GM23338 (cell line): ENCODE results near the gene DTNBP1. TPM values are rescaled to one million over a fixed set of nuclear protein-coding genes. Genes with fewer than 3 reads are reported as not detected.

ENCODE experiments used
- ATAC-seq: fragments of 200-7000 bp; cut with Tn5 transposase; 3 replicates; pipeline ENCODE4 v1.9.1; 2020
- DNase-seq: peaks from one replicate; pipeline ENCODE4 v3.0.0-alpha.2; 2015; ENCODE audit warnings: low spot score
- H2AFZ ChIP-seq: fragments of 200-600 bp; sonication (generic); 2 replicates; pipeline ENCODE4 v1.8.0; 2016; ENCODE audit warnings: antibody characterized with exemption, mild to moderate bottlenecking, moderate library complexity
- H3F3A ChIP-seq: fragments of 200-600 bp; sonication (generic); replicated peaks from 2 replicates; pipeline ENCODE4 v1.8.0; 2017; ENCODE audit warnings: antibody characterized with exemption, mixed run types, low read depth
- H3K27ac ChIP-seq: fragments of 200-600 bp; sonication (generic); 2 replicates; pipeline ENCODE4 v1.6.1; 2016; ENCODE audit warnings: low read depth
- H3K27me3 ChIP-seq: fragments of 200-600 bp; sonication (generic); 2 replicates; pipeline ENCODE4 v1.8.0; 2016; ENCODE audit warnings: mild to moderate bottlenecking, mixed run types, moderate library complexity; ENCODE audit not compliant: insufficient read depth
- H3K36me3 ChIP-seq: fragments of 200-600 bp; sonication (generic); 2 replicates; pipeline ENCODE4 v1.8.0; 2016; ENCODE audit warnings: mild to moderate bottlenecking; ENCODE audit not compliant: insufficient read depth
- H3K4me1 ChIP-seq: fragments of 200-600 bp; sonication (generic); 2 replicates; pipeline ENCODE4 v1.8.0; 2016; ENCODE audit warnings: mild to moderate bottlenecking, moderate library complexity; ENCODE audit not compliant: insufficient read depth
- H3K4me2 ChIP-seq: fragments of 200-600 bp; sonication (generic); 2 replicates; pipeline ENCODE4 v1.7.1; 2017; ENCODE audit warnings: mixed run types
- H3K4me3 ChIP-seq: fragments of 200-600 bp; sonication (generic); 2 replicates; pipeline ENCODE4 v1.6.1; 2016; ENCODE audit warnings: mixed run types
- H3K79me2 ChIP-seq: fragments of 200-600 bp; sonication (generic); replicated peaks from 2 replicates; pipeline ENCODE4 v1.8.0; 2017; ENCODE audit warnings: mild to moderate bottlenecking; ENCODE audit not compliant: insufficient read depth
- H3K9me2 ChIP-seq: fragments of 200-600 bp; sonication (generic); 2 replicates; pipeline ENCODE4 v1.8.0; 2017; ENCODE audit not compliant: insufficient read depth
- H4K20me1 ChIP-seq: fragments of 200-600 bp; sonication (generic); replicated peaks from 2 replicates; pipeline ENCODE4 v1.8.0; 2017; ENCODE audit warnings: mild to moderate bottlenecking; ENCODE audit not compliant: insufficient read depth
- H3K27ac Mint-ChIP-seq: 2 replicates; pipeline ENCODE4 v1.8.0; 2020; ENCODE audit warnings: inconsistent platforms, mild to moderate bottlenecking, moderate library complexity, mixed read lengths
- H3K27me3 Mint-ChIP-seq: 3 replicates; pipeline ENCODE4 v1.8.0; 2022; ENCODE audit warnings: low read depth, mild to moderate bottlenecking, moderate library complexity, mixed read lengths, inconsistent platforms; ENCODE audit not compliant: insufficient read depth, poor library complexity
- H3K36me3 Mint-ChIP-seq: 3 replicates; pipeline ENCODE4 v1.8.0; 2021; ENCODE audit warnings: low read depth, mild to moderate bottlenecking, inconsistent platforms, moderate library complexity, mixed read lengths
- H3K4me1 Mint-ChIP-seq: 3 replicates; pipeline ENCODE4 v1.8.0; 2020; ENCODE audit warnings: mild to moderate bottlenecking, inconsistent platforms, mixed read lengths
- H3K4me3 Mint-ChIP-seq: 3 replicates; pipeline ENCODE4 v1.8.0; 2021; ENCODE audit warnings: moderate library complexity, mild to moderate bottlenecking, inconsistent platforms, mixed read lengths
- H3K9me3 Mint-ChIP-seq: 3 replicates; pipeline ENCODE4 v1.8.0; 2020; ENCODE audit warnings: moderate library complexity, mild to moderate bottlenecking, inconsistent platforms, mixed read lengths
- CREB1 ChIP-seq: fragments of 250-450 bp; sonication (Bioruptor Pico); IDR thresholded peaks from 2 replicates; pipeline ENCODE4 v1.5.0; 2020; ENCODE audit warnings: low read depth, mild to moderate bottlenecking, moderate library complexity
- ETS1 ChIP-seq: IDR thresholded peaks from 2 replicates; pipeline ENCODE4 v1.6.1; 2016; ENCODE audit warnings: antibody characterized with exemption
- EZH2 ChIP-seq: fragments of 200-600 bp; sonication (generic); IDR thresholded peaks from one replicate; pipeline ENCODE4 v1.8.0; 2017; ENCODE audit warnings: antibody characterized with exemption, mild to moderate bottlenecking, low read depth; ENCODE audit not compliant: unreplicated experiment
- EZH2phosphoT487 ChIP-seq: fragments of 200-600 bp; sonication (generic); IDR thresholded peaks from one replicate; pipeline ENCODE4 v1.8.1; 2018; ENCODE audit warnings: antibody characterized with exemption; ENCODE audit not compliant: unreplicated experiment
- JUNB ChIP-seq: IDR thresholded peaks from one replicate; pipeline ENCODE4 v1.6.1; 2016; ENCODE audit warnings: antibody characterized with exemption; ENCODE audit not compliant: unreplicated experiment
- NANOG ChIP-seq: IDR thresholded peaks from 2 replicates; pipeline ENCODE4 v1.6.1; 2016; ENCODE audit warnings: antibody characterized with exemption, borderline replicate concordance
- POLR2AphosphoS5 ChIP-seq: IDR thresholded peaks from 2 replicates; pipeline ENCODE4 v1.6.1; 2016; ENCODE audit warnings: antibody characterized with exemption, low read depth
- REST ChIP-seq: IDR thresholded peaks from one replicate; pipeline ENCODE4 v1.6.1; 2018; ENCODE audit warnings: antibody characterized with exemption; ENCODE audit not compliant: unreplicated experiment
- STAT1 ChIP-seq: IDR thresholded peaks from one replicate; pipeline ENCODE4 v1.6.1; 2016; ENCODE audit warnings: antibody characterized with exemption; ENCODE audit not compliant: unreplicated experiment
- ZNF114 ChIP-seq: fragments of 250-450 bp; sonication (Bioruptor Pico); IDR thresholded peaks from 2 replicates; pipeline ENCODE4 v1.5.0; 2020; ENCODE audit warnings: mild to moderate bottlenecking, moderate library complexity
- ZNF331 ChIP-seq: fragments of 250-450 bp; sonication (Bioruptor Pico); IDR thresholded peaks from 2 replicates; pipeline ENCODE4 v1.5.0; 2020; ENCODE audit warnings: low read depth, mild to moderate bottlenecking, moderate library complexity
- ZNF462 ChIP-seq: fragments of 250-450 bp; sonication (Bioruptor Pico); IDR thresholded peaks from 2 replicates; pipeline ENCODE4 v1.5.0; 2020; ENCODE audit warnings: mild to moderate bottlenecking, moderate library complexity
- polyA plus RNA-seq: library from polyadenylated mRNA; unstranded; fragments of >200 nt; fragmentation: Nextera tagmentation; extraction: Ambion mirVana; gene quantifications from 2 replicates; pipeline ENCODE4 v1.2.1, GENCODE V29; 2016
- total RNA-seq: library from RNA; depleted of rRNA; stranded (reverse); fragments of >200 nt; shearing (Covaris generic); gene quantifications from 2 replicates; pipeline ENCODE4 v1.2.3, GENCODE V29; 2014
- TF ChIP-seq, protein P1 (sequence below), 2 experiments: fragments of 200-600 bp in 1 of 2; sonication (generic) in 1 of 2; conservative IDR thresholded peaks; 2 replicates each; pipeline versions ENCODE4 v1.5.1 to v1.6.1; 2016 to 2017; ENCODE audit warnings: antibody characterized with exemption in 2 of 2, low read depth in 2 of 2, mild to moderate bottlenecking in 2 of 2, moderate library complexity in 1 of 2

The DTNBP1 gene
- total and polyA plus RNA-seq, 2 experiments from 2014 or later, result 12.1 to 20.1 TPM

DNA sequence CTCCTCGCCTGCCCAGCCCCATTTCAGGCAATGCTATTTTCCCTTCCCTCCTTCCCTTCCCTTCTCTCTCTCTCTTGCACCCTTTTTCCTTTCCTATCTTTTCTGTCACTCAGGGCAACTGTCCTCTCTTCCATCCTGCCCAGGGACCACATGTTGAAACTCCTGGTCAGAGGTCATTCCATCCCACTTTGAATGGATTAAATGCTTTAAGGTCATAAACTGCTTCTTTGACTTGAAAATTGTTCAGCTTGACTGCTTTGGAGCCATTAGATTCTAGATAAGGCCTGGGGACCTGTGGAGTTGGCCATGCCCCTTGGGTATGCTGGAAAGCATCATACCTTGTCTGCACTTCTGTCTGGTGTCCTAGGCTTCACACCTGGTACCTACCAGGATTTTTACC, 106.1 kb downstream of the DTNBP1 start:
- Histone ChIP-seq H3F3A (no peaks in the 10 kb centered on the region), H3K79me2 (no peaks in the 10 kb centered on the region), H3K27me3 (no peaks in the 10 kb centered on the region), H2AFZ (no peak overlapping the region), H3K4me2 (no peak overlapping the region), H3K27ac (no peak overlapping the region), H3K9me2 (peaks cover 3% of the 10 kb centered on the region; the same call in 1 of the 2 replicates), H3K4me3 (no peak overlapping the region), H3K4me1 (peaks cover 39% of the 10 kb centered on the region), H4K20me1 (no peaks in the 10 kb centered on the region), H3K36me3 (no peaks in the 10 kb centered on the region)
- TF ChIP-seq ZNF331 (CRISPR knock-in tag) (no peak), REST (no peak), EZH2 (no peak), POLR2AphosphoS5 (no peak), STAT1 (no peak), ZNF114 (CRISPR knock-in tag) (no peak), ETS1 (no peak), NANOG (no peak), JUNB (no peak), EZH2phosphoT487 (no peak), ZNF462 (no peak), CREB1 (CRISPR knock-in tag) (no peak)
- TF ChIP-seq, protein P1, sequence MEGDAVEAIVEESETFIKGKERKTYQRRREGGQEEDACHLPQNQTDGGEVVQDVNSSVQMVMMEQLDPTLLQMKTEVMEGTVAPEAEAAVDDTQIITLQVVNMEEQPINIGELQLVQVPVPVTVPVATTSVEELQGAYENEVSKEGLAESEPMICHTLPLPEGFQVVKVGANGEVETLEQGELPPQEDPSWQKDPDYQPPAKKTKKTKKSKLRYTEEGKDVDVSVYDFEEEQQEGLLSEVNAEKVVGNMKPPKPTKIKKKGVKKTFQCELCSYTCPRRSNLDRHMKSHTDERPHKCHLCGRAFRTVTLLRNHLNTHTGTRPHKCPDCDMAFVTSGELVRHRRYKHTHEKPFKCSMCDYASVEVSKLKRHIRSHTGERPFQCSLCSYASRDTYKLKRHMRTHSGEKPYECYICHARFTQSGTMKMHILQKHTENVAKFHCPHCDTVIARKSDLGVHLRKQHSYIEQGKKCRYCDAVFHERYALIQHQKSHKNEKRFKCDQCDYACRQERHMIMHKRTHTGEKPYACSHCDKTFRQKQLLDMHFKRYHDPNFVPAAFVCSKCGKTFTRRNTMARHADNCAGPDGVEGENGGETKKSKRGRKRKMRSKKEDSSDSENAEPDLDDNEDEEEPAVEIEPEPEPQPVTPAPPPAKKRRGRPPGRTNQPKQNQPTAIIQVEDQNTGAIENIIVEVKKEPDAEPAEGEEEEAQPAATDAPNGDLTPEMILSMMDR (conservative IDR thresholded peaks at IDR 0.05; ENCODE audit: low read depth in 2 of 2), result no peak
- peaks cover 2% of the 10 kb centered on the region for H3K27me3 Mint-ChIP-seq
- H3K27ac Mint-ChIP-seq, result no peak overlapping the region
- ATAC-seq (no peak), DNase-seq (no peak)
- no peaks in the 10 kb centered on the region for H3K36me3 Mint-ChIP-seq
- H3K4me3 Mint-ChIP-seq, result no peak overlapping the region
- H3K4me1 Mint-ChIP-seq, result peaks cover 35% of the 10 kb centered on the region
- no peaks in the 10 kb centered on the region; the same call in 2 of the 3 replicates for H3K9me3 Mint-ChIP-seq
